Thyroid gland (tissue), 4 donors: Measurements from ENCODE around the gene TRIM47. TPM values are rescaled to one million over a fixed set of nuclear protein-coding genes. Genes with fewer than 3 reads are reported as not detected.
A peak's percentile ranks its signal among the peaks of the same experiment; 100 is the strongest.

Source experiments
- DNase-seq, 2 donors: peaks; one replicate each; pipeline ENCODE4 v3.0.0-alpha.2; 2019
- H3K27ac ChIP-seq, 3 donors: fragments of 200-600 bp; sonication (generic); 1 replicate in 2 of 3; 2 replicates in 1 of 3; pipeline ENCODE4 v1.5.1; 2016 to 2019; ENCODE audit warnings: mild to moderate bottlenecking in 1 of 3, moderate library complexity in 1 of 3
- H3K27me3 ChIP-seq: fragments of 200-600 bp; sonication (generic); one replicate; pipeline ENCODE4 v1.5.1; 2019
- H3K36me3 ChIP-seq, 2 donors: fragments of 200-600 bp; sonication (generic); one replicate each; pipeline ENCODE4 v1.5.1; 2016 to 2019
- H3K4me1 ChIP-seq, 2 donors: fragments of 200-600 bp; sonication (generic); one replicate each; pipeline ENCODE4 v1.5.1; 2017 to 2019
- H3K4me3 ChIP-seq, 3 donors: fragments of 200-600 bp; sonication (generic); replicated peaks in 1 of 3; 1 replicate in 2 of 3; 2 replicates in 1 of 3; pipeline ENCODE4 v1.5.1; 2016; ENCODE audit warnings: mild to moderate bottlenecking in 1 of 3
- H3K9me3 ChIP-seq: fragments of 200-600 bp; sonication (generic); one replicate; pipeline ENCODE4 v1.5.1; 2017
- POLR2A ChIP-seq, 2 donors: fragments of 450-650 bp; IDR thresholded peaks; one replicate each; pipeline ENCODE4 v1.6.1; 2017; ENCODE audit warnings: antibody characterized with exemption in 2 of 2, mild to moderate bottlenecking in 2 of 2, moderate library complexity in 1 of 2
- WGBS, 2 donors: methylation state at CpG; one replicate each; pipeline ENCODE4 v1.1.5; 2017; 5-methylcytosine and 5-hydroxymethylcytosine counted together
- intact Hi-C: fragments of 100-400 bp; cut with DNase I; formaldehyde crosslinking; loops from one replicate; pipeline ENCODE4 v1.15.1; 2023
- total RNA-seq, 4 donors: library from RNA; depleted of rRNA; stranded (reverse); fragments of >200 nt; gene quantifications; one replicate each; pipeline ENCODE4 v1.2.3, GENCODE V29; 2016
- TF ChIP-seq, protein P1 (sequence below), 6 experiments: fragments of 200-600 bp in 3 of 6; fragments of 450-650 bp in 3 of 6; sonication (generic) in 3 of 6; IDR thresholded peaks; one replicate each; pipeline ENCODE4 v1.5.1; 2016 to 2019; ENCODE audit warnings: antibody characterized with exemption in 6 of 6, mild to moderate bottlenecking in 2 of 6, inconsistent platforms in 1 of 6, moderate library complexity in 1 of 6

The TRIM47 gene
- total RNA-seq, 4 donors from 2014 or later = 14.7 to 27.8 (median 19.7) TPM

DNA sequence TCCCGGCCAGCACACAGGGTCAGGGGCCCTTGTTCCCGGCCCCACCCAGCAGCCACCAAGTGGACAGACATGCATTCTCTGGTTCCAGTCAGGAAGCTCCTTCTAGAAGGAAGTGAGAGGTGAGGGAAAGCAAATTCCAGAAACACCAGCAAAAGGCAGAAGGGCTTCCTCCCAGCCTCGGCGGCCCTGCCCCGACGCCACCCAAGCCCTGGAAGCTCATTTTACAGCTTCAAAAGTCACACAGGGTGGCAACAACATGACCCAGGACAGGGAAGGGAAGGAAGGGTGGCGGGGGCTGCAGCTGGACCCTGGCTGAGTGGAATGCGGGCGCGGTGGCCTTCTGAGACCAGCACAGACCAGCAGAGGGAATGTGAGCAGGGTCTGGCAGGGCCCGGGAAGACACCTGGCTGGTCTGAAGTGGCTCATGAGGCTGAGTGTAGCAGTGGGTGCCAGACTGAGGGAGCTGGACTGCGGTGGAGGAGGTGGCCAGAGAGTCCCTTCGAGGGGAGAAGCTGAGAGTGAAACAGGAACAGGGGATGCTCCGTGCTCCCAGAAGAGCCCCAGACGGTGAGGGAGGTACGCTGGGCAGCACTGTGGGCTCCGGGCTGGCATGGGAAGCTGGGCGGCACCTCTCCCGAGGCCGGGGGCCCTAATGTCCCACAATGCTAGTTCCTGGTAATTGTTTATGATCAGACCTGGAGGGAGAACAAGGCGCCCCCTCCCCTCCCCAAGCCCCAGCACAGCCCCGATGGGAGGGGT, 32.3 kb downstream of the TRIM47 start:
- Histone ChIP-seq H3K4me3 (no peak overlapping the region), H3K36me3 (peaks cover 48 to 50% of the 10 kb centered on the region in 2 donors), H3K27me3 (no peaks in the 10 kb centered on the region), H3K27ac (peak overlapping the region; percentile 83 to 94 (median 90)), H3K9me3 (no peaks in the 10 kb centered on the region), H3K4me1 (peaks cover 25 to 54% of the 10 kb centered on the region in 2 donors)
- 70 to 78% methylated on average over 22 of the region's 22 CpGs for WGBS, 2 donors
- no peak for DNase-seq
- no peak for TF ChIP-seq POLR2A (IDR thresholded peaks at IDR 0.05)
- TF ChIP-seq, protein P1, sequence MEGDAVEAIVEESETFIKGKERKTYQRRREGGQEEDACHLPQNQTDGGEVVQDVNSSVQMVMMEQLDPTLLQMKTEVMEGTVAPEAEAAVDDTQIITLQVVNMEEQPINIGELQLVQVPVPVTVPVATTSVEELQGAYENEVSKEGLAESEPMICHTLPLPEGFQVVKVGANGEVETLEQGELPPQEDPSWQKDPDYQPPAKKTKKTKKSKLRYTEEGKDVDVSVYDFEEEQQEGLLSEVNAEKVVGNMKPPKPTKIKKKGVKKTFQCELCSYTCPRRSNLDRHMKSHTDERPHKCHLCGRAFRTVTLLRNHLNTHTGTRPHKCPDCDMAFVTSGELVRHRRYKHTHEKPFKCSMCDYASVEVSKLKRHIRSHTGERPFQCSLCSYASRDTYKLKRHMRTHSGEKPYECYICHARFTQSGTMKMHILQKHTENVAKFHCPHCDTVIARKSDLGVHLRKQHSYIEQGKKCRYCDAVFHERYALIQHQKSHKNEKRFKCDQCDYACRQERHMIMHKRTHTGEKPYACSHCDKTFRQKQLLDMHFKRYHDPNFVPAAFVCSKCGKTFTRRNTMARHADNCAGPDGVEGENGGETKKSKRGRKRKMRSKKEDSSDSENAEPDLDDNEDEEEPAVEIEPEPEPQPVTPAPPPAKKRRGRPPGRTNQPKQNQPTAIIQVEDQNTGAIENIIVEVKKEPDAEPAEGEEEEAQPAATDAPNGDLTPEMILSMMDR (IDR thresholded peaks at IDR 0.05) = no peak
- intact Hi-C loops = loop anchor here (10.0 kb wide), 1 partner anchor 181 kb away; the partner anchor contains the start of genes RECQL5 and SAP30BP

DNA sequence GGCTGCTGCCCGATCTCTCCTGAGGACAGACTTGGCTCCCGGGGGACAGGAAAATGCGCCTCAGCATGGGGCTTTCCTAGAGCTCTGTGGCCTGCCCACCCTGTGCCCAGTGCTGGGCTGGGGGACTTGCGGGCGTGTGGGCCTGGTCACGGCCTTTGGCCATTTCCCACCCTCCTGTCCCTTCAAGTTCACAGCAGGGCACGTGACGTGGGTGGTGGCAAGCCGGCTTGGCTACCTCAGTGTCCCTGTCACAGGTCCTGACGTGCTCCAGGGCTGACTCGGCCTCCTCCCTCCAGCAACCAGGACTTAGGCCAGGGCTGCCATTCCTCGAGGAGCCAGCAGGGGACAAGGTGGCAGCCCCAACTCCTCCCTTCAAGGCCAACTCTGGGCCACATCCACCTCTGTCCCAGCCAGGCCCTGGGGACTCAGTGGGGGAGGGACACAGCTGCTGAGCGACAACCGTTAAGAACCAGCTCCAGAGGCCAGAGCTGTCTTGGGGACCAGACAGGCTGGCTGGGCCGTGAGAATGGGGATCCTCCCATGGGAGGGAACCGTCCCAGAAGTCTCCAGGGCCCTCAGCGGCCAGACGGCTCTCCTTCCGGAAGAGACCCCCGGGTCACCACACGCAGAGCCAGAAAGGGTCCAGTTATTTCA, 33.2 kb downstream of the TRIM47 start:
- 24 to 29% methylated on average over 15 to 18 of the region's 21 CpGs for WGBS, 2 donors
- intact Hi-C loops = loop anchor here (10.0 kb wide), 1 partner anchor 180 kb away; the partner anchor contains the start of genes RECQL5 and SAP30BP
- no peaks in the 10 kb centered on the region for H3K27me3 ChIP-seq
- peak in 1 of 2 donors; percentile 25 for TF ChIP-seq POLR2A (IDR thresholded peaks at IDR 0.05)
- TF ChIP-seq, protein P1 (IDR thresholded peaks at IDR 0.05) = peak; percentile 82 to 90 (median 88)
- peak; percentile 83 to 89 for DNase-seq
- no peaks in the 10 kb centered on the region for H3K9me3 ChIP-seq
- H3K36me3 ChIP-seq = peaks cover 39 to 41% of the 10 kb centered on the region in 2 donors
- no peak overlapping the region for H3K4me3 ChIP-seq
- peak overlapping the region; percentile 83 to 94 (median 90) for H3K27ac ChIP-seq
- peaks cover 25 to 54% of the 10 kb centered on the region in 2 donors for H3K4me1 ChIP-seq

DNA sequence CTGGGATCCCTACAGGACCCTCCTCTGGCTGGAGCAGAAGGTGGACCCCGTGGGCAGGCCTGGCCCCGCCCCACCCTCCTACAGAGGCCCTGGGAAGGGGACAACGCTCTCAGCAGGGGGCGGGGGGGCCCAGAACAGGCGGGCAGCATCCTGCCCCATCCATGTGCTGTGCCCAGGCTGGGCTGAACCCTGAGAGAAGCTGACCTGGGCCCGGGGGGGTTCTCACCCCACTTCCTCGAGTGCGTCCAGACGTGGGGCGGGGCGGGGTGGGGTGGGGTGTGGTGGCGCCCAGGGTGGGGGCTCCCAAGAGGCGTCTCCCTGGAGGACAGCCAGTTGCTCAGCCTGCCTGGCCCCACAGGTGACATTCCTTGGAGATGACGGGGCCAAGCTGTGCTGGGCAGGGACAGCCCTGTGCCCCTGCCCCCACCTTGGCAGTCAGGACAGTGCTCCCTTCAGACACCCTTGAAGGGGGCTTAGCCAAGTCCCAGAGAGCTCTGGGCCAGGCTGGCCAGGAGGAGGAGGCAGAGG, 33.8 kb downstream of the TRIM47 start:
- 18 to 30% methylated on average over 7 to 8 of the region's 14 CpGs for WGBS, 2 donors
- Histone ChIP-seq H3K4me1 (peaks cover 25 to 50% of the 10 kb centered on the region in 2 donors), H3K27ac (peak overlapping the region; percentile 83 to 94 (median 90)), H3K9me3 (no peaks in the 10 kb centered on the region), H3K36me3 (peaks cover 34 to 35% of the 10 kb centered on the region in 2 donors), H3K4me3 (no peak overlapping the region), H3K27me3 (no peaks in the 10 kb centered on the region)
- peak; percentile 93 for DNase-seq
- intact Hi-C loops = loop anchor here (10.0 kb wide), 1 partner anchor 180 kb away; the partner anchor contains the start of genes RECQL5 and SAP30BP
- TF ChIP-seq, protein P1 (IDR thresholded peaks at IDR 0.05) = no peak
- TF ChIP-seq POLR2A (IDR thresholded peaks at IDR 0.05) = no peak

DNA sequence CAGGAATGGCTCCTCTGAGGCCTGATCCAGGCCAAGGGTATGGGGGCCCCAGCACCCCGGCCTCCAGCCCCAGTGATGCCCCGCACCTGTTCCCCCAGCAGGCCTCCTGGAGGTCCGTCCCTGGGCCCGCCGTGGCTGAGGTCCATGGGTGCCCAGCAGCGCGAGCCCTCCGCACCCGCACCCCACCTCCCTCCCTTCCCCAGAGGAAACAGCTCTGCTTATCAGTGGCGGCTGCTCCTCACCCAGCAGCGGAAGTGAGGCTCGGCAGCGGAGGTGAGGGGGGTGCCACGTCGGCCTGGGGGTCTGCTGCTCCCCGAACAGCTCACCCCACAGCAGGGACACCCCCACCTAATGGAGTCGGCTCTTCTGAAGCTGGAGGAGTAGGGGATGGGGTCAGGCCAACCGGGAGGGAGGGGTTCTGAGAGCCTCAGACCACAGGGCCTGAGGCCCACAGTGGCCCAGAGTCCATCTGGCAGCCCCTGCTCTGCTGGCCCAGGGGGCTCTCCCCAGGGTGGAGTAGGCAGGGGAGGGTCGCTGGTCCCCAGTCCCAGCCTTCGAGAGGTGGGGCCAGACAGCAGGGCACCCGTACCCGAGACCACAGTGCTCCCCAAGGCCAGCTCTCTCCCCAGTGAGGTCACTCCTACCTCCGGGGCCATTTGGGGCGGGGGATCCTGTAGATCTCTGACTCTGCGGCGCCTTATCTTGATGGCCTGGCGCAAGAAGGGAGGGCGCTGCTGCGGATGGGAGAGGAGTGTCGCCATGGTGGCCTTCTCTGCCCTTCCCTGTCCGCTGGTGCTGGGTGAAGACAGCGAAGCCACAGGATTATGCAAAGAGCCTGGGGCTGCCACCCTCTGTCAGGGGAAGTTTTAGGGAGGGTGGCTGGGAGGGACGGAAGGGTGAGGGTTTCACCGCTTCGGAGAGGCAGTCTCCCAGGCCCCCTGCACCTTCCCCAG, 34.5 kb downstream of the TRIM47 start, which contains the start of gene UNC13D:
Gene UNC13D (minus strand): TSS at position 828 of the 953 bp plus-strand sequence. CDS start 67 bp downstream, at position 761.
- TF ChIP-seq POLR2A (IDR thresholded peaks at IDR 0.05) = no peak
- TF ChIP-seq, protein P1 (IDR thresholded peaks at IDR 0.05) = no peak
- intact Hi-C loops = loop anchor here (10.0 kb wide), 1 partner anchor 179 kb away; the partner anchor contains the start of genes RECQL5 and SAP30BP
- Histone ChIP-seq H3K27me3 (no peaks in the 10 kb centered on the region), H3K36me3 (peaks cover 27 to 29% of the 10 kb centered on the region in 2 donors), H3K4me3 (peak within 1 kb of the TSS in 1 of 3 donors; percentile 1), H3K4me1 (peaks cover 25 to 42% of the 10 kb centered on the region in 2 donors), H3K9me3 (no peaks in the 10 kb centered on the region), H3K27ac (peak within 1 kb of the TSS; percentile 83 to 94 (median 90))
- DNase-seq = peak in 1 of 2 donors; percentile 31
- WGBS, 2 donors = 71 to 83% methylated on average over 16 to 22 of the region's 35 CpGs
